HG03025 (cell line): ENCODE data around the gene CYTH4.
"Not testable (repeated sequence)": the region's sequence is repeated elsewhere in the genome, so short reads cannot be mapped to it uniquely, and the experiment has no call there.

Experiments used
- ATAC-seq: cut with Tn5 transposase; IDR thresholded peaks from one replicate; pipeline ENCODE4 v1.9.1; 2021; ENCODE audit warnings: mild to moderate bottlenecking, moderate library complexity; ENCODE audit not compliant: unreplicated experiment, low FRiP score

CYTH4 gene

DNA sequence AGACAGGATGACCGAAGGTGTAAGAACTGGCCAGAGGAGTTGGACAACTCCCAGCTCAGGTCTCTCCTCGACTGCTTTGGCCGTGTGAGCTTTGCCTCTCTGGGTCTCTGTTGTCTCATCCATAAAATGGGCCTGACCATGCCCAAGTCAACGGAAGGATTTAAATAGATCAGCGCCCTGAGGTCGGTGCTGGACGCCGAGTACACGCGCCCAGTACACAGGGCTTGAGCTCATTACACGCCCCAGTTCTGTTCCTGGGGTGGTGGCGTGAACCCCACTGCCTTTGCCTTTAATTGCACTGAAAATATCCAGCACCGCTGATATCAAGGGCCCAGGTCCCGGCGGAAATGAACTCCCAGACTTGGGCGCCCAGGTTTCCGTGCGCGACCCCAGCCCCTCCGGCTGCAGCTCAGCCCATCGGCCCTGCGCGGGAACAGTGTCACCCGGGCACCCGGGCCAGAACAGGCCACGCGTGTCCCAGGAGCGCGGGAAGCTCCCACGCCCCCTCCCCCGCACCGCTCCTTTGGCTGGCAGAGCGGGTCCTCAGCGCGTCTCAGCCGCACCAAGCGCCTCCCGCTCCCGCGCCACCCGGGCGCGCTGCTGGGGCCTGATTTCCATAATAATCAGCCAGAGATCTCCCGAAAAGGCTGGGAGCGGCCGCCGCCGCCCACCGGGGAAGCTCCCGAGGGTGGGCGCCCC is 42.2 kb downstream of the CYTH4 start:
- no peak for ATAC-seq

DNA sequence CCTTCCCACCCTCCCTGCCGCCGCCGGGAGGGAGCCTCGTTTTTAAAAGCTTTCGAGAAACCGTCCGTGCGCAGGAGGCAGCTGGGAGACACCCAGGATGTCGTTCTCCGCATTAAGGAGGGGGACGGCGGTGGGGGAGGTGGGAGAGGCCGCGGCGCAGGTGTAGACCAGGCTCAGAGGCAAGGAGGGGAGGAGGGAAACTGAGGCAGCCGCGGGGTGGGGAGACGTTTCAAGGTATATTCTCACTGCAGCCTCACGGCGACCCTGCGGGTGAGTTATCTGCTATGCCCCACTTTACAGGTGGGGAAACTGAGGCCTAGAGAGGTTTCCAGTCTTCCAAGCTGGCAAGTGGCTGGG is 42.7 kb downstream of the CYTH4 start:
- ATAC-seq = no peak

DNA sequence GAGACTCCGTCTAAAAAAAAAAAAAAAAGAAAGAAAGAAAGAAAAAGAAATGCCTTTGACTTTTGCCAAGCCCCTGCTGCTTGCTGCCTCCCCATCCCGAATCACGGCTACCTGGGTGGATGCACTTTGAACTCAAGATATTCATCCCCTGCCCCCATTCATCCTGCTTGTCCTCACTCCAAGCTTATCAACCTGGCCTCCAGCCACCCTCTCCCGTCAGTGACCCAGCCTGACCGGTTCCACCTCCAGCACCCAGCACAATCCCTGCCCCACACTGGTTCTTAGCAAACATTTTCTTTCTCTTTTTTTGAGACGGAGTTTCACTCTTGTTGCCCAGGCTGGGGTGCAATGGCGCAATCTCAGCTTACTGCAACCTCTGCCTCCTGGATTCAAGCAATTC is 44.4 kb downstream of the CYTH4 start:
- no peak for ATAC-seq

DNA sequence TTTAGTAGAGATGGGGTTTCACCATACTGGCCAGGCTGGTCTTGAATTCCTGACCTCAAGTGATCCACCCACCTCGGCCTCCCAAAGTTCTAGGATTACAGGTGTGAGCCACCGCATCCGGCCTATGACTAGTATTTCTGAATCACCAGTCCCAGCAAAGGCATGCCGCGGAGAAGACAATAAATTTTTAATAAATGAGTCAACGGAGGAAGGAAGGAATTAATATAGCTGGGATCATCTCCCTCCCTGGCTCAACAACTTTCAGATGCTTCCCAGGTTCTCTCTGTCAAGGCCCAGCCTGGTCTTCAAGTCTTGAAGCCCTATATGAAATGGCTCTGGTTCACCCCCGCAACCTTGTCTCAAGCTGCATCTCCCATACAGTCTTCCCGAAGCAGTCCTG is 45.7 kb downstream of the CYTH4 start:
- ATAC-seq = no peak

DNA sequence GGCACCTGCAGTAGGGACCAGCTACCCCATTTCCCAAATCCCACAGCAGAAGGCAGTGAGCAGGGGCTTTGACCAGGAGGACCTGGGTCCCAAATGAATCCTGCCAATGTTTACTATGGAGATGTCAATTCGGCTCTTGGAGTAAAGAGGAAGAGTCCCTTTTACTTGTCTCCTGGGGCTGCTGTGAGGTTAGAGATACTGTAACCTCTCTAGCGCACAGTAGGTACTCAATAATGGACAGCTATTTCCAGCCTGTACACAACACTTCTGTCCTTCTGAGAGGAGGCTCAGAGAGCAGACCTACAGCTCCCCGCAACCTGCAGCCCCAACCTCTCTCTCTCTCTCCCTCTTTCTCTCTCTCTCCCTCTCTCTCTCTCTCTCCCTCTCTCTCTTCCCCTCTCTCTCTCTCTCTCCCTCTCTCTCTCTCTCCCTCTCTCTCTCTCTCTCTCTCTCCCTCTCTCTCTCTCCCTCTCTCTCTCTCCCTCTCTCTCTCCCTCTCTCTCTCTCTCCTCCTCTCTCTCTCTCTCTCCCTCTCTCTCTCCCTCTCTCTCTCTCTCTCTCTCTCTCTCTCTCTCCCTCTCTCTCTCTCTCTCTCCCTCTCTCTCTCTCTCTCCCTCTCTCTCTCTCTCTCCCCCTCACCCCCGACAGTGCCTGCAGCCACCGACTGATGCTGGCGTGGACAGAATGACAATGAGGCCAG is 46.4 kb downstream of the CYTH4 start:
- ATAC-seq = not testable (repeated sequence)

DNA sequence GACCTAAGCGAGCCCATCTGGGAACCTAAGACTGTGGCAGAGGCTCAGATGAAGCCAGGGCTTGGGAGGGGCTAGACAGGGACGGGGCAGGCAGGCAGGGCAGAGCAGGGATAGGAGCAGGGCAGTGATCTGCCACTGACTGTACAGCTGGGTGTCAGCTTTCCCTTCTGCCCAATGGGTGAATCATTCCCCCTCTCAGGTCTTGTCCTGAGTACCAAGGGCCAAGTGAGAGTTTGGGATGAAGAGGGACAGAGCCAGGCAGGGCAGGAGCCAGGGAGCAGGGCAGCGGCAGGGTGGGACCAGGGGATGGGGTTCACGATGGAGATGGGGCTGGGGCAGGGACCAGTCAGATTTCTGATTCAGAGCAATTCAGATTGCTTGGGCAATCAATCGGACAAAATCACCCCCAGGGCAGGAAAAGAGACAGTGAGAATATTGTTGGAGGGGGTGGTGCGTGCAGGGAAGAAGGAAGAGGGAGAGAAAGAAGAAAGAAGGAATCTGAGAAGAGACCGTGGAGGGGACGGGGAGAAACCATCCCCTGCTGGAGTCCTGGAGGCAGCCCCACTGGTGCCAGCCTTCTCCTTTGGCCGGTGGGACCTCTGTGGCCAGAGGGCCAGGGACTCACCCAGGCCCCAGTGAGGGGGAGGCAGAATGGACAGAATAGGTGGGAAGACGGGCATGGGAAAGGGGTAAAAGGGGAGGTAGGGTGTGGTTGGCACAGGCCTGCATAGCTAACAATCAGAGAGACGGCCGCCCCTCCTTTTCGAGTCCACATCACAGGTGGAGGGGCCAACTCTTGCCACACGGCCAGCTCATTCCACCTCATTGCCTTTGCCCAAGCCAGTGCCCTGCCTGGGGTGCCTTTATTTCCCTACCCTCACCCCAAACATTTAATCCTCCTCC is 47.2 kb downstream of the CYTH4 start:
- no peak for ATAC-seq

DNA sequence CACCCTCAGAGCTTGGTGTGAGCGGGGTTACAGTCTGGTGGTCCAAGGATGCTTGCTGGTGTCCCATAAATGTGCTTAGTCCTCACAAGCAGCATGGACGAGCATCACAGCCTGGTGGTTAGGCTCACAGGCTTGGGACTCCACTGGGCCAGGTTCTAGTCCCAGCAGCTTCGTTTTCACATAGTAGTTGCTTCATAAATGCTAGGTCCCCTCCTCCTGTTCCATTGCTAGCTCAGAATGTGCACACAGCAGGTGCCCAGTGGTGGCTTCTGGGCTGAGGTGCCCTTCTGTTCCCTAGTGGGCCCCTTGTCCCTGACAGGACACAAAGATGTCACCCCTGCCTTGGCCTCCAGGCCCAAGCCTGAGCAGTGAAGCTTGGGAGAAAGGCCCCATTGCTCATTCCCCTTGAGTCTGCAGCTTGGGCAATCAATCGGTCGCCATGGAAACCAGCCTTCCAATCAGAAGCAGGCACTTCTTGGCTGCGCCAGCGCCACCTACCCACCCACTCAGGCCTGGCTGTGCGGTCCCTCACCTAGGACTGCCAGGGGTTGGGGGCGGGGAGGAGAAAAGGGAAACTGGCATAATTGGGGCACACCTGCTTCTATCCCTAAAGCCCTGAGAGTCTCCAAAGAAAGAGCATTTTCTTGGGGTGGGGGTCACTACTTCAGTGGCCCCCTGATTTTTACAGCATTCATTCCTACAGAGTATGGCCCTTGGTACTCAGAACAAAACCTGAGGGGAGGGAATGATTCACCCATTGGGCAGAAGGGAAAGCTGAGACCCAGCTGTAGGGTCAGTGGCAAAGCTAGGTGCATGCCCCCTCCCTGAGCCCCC is 48.1 kb downstream of the CYTH4 start:
- no peak for ATAC-seq

DNA sequence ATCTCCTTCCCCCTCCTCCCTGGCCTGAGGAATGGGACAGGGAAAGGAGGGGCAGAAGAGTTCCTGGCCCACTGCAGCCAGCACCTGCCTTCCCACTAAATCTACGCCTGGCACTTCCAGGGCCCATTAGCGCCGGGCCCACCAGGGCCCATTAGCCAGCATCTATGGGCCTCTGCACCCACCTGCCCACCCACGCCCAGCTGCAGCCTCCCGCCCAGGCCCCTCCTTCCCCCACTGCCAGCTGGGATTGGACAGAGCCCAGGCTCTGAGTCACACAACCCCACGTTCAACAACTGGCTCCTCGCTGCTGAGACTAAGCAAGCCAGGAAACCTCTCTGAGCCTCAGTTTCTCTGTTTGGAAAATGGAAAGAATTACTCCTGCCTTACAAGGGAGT is 48.7 kb downstream of the CYTH4 start:
- ATAC-seq = no peak

DNA sequence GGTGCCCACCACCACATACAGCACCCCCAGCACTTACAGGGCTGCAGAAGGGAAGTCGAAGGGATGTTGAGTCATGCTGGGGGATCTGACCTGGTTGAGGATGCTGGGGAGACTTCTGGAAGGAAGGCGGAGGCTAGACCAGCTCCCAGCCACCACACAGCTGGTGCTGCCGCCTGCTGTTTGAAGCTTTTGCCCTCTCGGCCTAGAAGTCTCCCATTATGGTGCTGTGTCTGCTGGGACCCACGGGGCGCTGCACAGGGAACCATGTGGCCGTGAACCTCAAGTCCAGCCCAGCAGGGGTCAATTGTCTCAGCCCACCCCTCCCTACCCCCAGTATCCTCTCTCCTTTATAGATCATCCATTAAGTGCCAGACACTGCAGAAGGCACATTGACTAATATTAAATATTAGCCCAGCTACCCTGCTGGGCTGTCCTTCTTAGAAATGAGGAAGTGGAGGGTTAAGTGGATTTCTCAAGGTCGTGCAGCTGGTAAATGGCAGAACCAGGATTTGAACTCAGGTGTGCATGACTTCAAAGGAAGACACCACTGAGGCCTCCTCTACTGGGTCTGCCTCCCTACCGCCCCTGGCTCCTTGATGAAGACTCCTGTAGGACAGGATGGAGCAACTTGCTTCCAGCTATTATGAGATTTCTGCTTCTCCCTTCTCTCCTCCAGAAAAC is 49.7 kb downstream of the CYTH4 start:
- no peak for ATAC-seq

DNA sequence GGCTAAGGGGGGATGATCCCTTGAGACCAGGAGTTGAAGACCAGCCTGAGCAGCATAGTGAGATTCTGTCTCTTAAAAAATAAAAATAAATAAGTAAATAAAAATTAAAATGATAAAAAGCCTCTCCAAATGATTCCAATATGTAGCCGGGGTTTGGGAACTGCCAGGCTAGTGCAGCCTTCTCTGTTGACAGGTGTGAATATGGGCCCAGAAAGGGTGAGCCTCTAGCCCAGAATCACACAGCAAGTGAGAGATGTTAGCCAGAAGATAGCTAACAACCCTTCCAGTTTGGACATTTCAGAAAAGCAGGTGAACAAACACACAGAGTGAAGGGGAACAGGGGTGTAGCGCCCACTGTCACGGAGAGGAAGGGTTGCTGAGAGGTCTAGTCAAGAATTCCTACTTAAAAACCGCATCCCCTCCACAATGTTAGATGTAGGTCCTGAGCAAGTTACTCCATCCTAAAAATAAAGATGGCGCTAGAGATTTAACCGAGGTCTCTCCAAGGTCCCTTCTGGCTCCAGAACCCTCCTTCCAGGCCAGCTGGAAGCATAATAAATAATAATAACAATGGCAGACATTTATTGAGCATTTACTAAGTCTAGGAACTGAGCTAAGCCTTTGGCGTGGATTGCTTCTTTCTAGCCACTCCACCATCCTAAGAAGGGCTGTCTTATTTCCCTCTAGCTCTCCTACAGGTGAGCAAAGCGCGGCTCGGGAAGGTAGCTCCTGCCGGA is 51.6 kb downstream of the CYTH4 start:
- ATAC-seq = no peak

DNA sequence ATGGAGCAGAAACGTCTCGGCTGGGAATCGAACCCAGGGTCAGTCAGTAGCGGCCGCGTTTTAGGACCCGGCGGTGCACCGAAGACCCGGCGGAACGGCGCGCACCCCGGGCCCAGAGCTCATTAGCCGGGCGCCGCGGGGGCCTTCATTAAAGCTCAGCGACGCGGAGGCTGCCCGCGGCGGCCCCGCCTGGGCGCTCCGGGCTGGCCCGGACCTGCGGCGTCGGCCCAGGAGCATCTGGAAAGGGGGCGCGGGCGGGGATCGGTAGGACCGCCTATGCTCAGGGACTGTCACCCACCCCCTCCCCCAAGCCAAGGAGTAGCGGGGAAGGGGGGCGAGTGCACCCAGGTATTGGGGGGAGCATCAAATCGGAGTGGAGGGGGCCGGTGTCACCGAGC is 52.2 kb downstream of the CYTH4 start:
- no peak for ATAC-seq

DNA sequence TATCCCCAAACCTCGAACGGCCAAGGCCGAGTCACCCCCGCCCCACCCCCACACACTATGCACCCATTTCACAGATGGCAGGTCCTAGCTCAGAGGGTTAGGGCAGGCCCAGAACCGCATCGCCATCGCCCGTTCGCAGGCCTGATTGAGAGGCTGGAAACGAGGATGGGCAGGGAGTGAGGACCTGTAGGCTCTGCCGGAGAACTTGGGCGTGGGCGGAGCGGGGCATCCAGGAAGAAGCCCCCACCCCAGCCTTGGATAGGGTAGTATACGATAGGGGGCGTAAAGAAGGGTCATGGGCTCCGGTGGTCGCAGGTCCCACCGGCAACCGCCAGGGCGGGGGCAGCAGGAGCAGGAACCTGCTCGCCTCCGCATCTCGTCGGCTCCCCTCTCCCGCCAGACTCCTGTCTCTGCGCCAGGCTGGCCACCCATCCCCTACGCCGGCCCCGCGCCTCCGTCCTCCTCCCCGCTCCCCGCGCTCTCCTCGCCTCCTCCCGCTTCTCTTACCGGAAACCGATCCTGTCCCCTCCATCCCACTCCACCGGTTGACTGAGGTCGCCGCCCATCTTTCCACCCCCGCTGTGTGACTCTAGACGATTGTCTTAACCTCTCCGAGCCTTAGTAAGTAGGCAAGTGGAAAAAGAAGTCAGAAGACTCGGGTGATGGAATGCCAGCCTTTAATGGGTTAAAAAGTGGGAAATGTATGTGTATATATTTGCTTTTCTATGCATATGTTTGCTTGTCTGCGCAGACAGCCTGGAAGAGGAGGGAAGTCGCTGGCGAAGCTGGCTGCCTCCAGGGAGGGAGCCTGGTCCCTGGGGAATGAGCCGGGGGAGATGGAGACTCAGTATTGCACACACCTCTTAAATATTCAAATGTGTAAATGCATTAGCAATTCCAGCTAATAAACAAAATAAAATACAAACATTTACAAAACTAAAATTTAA is 52.8 kb downstream of the CYTH4 start:
- no peak for ATAC-seq

DNA sequence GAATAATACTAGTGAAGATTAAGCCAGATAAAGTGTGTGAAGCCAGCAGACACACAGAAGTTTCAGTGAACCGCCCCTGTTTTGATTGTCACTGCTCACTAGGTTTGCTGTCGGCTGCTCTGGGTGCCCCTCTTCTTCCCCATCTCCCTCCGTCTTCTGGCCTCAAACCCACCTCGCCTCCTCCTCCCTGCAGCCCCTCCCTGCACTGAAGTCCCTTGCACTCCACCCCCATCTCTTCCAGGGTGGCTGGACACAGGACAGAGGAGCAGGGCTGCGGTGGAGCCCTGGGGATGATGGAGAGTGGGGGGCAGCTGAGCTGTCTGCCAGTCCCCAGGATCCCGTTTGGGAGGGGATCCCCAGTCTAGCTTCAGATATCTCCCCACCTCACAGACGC is 53.5 kb downstream of the CYTH4 start:
- ATAC-seq = no peak

DNA sequence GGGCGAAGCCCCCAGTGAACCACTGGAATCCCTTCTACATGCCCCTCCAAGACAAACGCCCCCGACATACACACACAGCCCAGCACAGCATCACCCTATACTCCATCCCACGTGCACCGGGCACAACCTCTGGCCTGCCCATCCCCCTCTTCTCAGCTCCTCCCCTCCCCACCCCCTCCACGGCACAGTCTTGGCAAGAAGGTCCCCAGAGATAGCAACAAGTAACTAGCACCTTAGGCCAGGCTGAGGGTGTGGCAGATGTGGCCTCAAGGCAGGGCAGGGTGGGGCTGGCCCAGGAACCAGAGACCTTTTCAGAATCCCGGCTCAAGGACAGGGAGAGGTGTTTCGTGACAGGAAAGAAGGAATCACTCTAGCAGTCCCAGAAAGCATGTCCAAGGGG is 54.3 kb downstream of the CYTH4 start:
- no peak for ATAC-seq

DNA sequence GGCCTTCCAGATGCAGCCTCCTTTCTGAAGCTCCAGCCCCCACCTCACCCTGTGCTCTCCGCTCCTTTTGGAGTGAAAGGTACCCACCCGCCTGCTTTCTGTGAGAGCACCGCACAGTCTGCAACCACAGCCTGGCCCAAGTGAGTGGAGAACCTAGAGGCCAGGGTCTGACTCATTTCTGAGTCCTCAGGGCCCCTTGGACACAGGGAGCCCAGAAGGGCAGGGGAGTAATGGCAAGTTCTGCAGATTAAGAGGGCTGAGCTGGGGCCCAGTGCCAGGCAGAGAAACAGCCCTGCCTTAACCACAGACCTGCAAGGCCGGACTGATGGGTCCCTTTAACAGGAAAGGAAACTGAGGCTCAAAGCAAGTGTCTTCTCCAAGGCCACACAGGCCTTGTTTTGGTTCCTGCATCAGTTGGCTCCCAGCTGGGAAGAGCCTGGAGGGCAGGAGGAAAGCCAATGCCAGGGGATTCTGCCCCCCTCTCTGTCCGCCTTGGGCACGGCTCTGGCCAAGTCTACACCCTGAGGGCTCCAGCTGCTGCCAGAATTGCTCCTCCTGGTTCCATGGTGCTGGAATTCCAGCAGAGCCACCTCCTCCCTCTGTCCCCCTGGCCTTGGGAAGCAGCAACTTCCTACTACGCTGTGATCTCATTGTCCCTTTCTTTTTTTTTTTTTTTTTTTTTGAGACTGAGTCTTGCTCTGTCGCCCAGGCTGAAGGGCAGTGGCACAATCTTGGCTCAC is 55.1 kb downstream of the CYTH4 start:
- no peak for ATAC-seq

DNA sequence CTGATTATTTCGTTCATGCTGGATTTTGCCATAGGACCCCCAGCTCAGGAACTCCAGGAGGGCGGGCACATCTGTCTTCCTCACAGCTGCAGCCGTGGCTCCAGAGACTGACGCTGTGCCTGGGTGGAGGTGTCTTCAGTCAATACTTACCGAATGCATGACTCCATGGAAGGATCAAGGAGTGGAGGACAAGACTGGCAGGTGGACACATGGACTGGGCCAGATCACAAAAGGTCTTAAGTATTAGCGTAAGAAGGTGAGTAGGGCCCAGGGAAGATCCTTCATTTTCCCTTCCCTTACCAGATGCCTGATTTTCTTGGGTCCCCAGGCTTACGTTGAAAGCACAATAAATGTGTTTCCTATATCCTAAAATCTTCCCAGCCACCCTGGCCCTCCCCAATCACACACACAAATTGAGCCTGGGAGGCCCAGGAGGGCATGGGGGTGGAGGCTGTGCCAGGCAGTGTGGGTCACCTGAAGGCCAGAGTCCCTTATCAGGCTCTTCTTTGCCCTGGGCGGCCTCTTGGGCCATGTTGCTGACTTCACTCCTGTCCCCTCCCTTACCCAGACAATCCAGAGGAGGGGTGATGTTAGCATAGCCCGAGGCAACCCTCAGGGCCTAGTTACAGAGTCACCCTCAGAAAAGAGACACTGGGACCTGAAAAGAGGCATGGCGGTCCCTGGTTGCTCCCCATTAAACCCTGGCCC is 56.4 kb downstream of the CYTH4 start:
- ATAC-seq = no peak
